Thyroid gland (tissue), 4 donors: Measurements from ENCODE around the gene LMO4.

ENCODE experiments used
- CTCF ChIP-seq, 6 experiments: fragments of 200-600 bp in 3 of 6; fragments of 450-650 bp in 3 of 6; sonication (generic) in 3 of 6; IDR thresholded peaks; one replicate each; pipeline ENCODE4 v1.5.1; 2016 to 2019; ENCODE audit warnings: antibody characterized with exemption in 6 of 6, mild to moderate bottlenecking in 2 of 6, inconsistent platforms in 1 of 6, moderate library complexity in 1 of 6
- POLR2A ChIP-seq, 2 donors: fragments of 450-650 bp; IDR thresholded peaks; one replicate each; pipeline ENCODE4 v1.6.1; 2017; ENCODE audit warnings: antibody characterized with exemption in 2 of 2, mild to moderate bottlenecking in 2 of 2, moderate library complexity in 1 of 2

- no peak for TF ChIP-seq POLR2A (IDR thresholded peaks at IDR 0.05)
- TF ChIP-seq CTCF (IDR thresholded peaks at IDR 0.05), result no peak
Measured at GRCh38 chr1:87294633-87295032, 34.0 kb upstream of the LMO4 start.
